ENCODE results near the gene PITPNB.

Gene PITPNB

GRCh38 chr22:27815826-27816530 lies 103.1 kb downstream of the PITPNB start:
- TF ChIP-seq EZH2phosphoT487 (IDR thresholded peaks at IDR 0.05; ENCODE audit: low read depth) (no peak), CTCF (IDR thresholded peaks at IDR 0.05; ENCODE audit: low read depth, low read length) (no peak)
- Histone ChIP-seq H3K79me2 (ENCODE audit: low read length) (no peaks in the 10 kb centered on the region), H3K36me3 (replicated peaks; ENCODE audit: low read depth, low read length) (no peaks in the 10 kb centered on the region), H3K4me3 (ENCODE audit: low read length) (no peak overlapping the region), H2AFZ (ENCODE audit: low read depth, low read length) (no peak overlapping the region), H4K20me1 (ENCODE audit: insufficient read depth, low read length) (no peaks in the 10 kb centered on the region), H3K9ac (ENCODE audit: low read length) (no peak overlapping the region), H3K9me3 (ENCODE audit: insufficient read depth, low read length) (no peaks in the 10 kb centered on the region), H3K27ac (ENCODE audit: low read length) (no peak overlapping the region), H3K27me3 (ENCODE audit: low read depth, low read length) (0 out of 2 replicates have a peak, but pooled peaks cover 3% of the 10 kb centered on the region), H3K4me2 (ENCODE audit: low read length) (no peak overlapping the region), H3K4me1 (ENCODE audit: low read length) (no peaks in the 10 kb centered on the region)

DNA sequence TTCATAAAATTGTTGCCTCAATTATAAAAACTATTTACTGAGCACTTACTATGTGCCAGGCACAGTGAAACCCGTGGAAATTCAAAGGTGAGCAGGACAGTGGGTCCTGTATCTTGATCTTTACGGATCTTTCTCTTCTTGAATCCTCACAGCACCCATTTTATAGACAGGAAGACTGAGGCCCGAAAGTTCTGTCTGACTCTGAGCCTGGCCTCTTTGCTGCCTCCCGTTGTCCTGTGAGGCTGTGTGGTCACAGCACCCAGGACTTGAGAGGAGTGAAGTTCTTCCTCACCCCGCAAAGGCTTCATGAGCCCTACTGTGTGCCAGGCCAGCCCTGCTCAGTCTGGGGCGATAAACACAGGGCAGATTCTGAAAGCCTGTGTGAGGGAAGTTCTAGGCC lies 104.1 kb downstream of the PITPNB start:
- Histone ChIP-seq H3K4me2 (ENCODE audit: low read length) (no peak overlapping the region), H3K9me3 (ENCODE audit: insufficient read depth, low read length) (no peaks in the 10 kb centered on the region), H2AFZ (ENCODE audit: low read depth, low read length) (no peak overlapping the region), H3K4me1 (ENCODE audit: low read length) (no peaks in the 10 kb centered on the region), H3K36me3 (replicated peaks; ENCODE audit: low read depth, low read length) (no peaks in the 10 kb centered on the region), H3K27me3 (ENCODE audit: low read depth, low read length) (0 out of 2 replicates have a peak, but pooled peaks cover 3% of the 10 kb centered on the region), H3K79me2 (ENCODE audit: low read length) (no peaks in the 10 kb centered on the region), H3K27ac (ENCODE audit: low read length) (no peak overlapping the region), H4K20me1 (ENCODE audit: insufficient read depth, low read length) (no peaks in the 10 kb centered on the region), H3K9ac (ENCODE audit: low read length) (no peak overlapping the region), H3K4me3 (ENCODE audit: low read length) (no peak overlapping the region)
- TF ChIP-seq CTCF (IDR thresholded peaks at IDR 0.05; ENCODE audit: low read depth, low read length): no peak
- TF ChIP-seq EZH2phosphoT487 (IDR thresholded peaks at IDR 0.05; ENCODE audit: low read depth): no peak

DNA sequence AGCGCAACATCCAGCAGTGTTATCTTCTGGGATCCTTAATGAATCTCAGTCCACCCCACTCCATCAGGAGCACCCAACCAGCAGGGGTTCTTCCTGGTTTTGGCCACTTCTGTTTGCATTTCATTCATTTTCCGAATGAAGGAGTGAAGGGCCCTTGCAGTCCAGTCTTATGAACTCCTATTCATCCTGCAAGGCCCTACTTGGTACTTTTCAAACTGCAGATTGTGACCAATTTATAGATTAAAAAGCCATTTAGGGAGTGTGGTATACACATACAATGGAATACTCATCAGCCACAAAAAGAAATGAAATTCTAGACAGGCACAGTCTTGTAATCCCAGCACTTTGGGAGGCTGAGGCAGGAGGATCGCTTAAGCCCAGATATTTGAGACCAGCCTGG lies 107.3 kb downstream of the PITPNB start:
- H3K79me2 ChIP-seq (ENCODE audit: low read length): no peaks in the 10 kb centered on the region
- 0 out of 2 replicates have a peak, but pooled peaks cover under 1% of the 10 kb centered on the region for H3K27me3 ChIP-seq (ENCODE audit: low read depth, low read length)
- no peaks in the 10 kb centered on the region for H3K9me3 ChIP-seq (ENCODE audit: insufficient read depth, low read length)
- no peak overlapping the region for H2AFZ ChIP-seq (ENCODE audit: low read depth, low read length)
- no peaks in the 10 kb centered on the region for H3K36me3 ChIP-seq (replicated peaks; ENCODE audit: low read depth, low read length)
- H3K4me2 ChIP-seq (ENCODE audit: low read length): no peak overlapping the region
- no peak overlapping the region for H3K9ac ChIP-seq (ENCODE audit: low read length)
- no peak overlapping the region for H3K27ac ChIP-seq (ENCODE audit: low read length)
- H3K4me3 ChIP-seq (ENCODE audit: low read length): no peak overlapping the region
- no peaks in the 10 kb centered on the region for H4K20me1 ChIP-seq (ENCODE audit: insufficient read depth, low read length)
- H3K4me1 ChIP-seq (ENCODE audit: low read length): no peaks in the 10 kb centered on the region
- TF ChIP-seq CTCF (IDR thresholded peaks at IDR 0.05; ENCODE audit: low read depth, low read length) (no peak), EZH2phosphoT487 (IDR thresholded peaks at IDR 0.05; ENCODE audit: low read depth) (no peak)

GRCh38 chr22:27810609-27811151 lies 108.4 kb downstream of the PITPNB start:
- H3K4me1 ChIP-seq (ENCODE audit: low read length): peaks cover 3% of the 10 kb centered on the region; the same call in 1 of the 2 replicates
- H3K4me2 ChIP-seq (ENCODE audit: low read length): no peak overlapping the region
- H3K79me2 ChIP-seq (ENCODE audit: low read length): no peaks in the 10 kb centered on the region
- H4K20me1 ChIP-seq (ENCODE audit: insufficient read depth, low read length): no peaks in the 10 kb centered on the region
- no peaks in the 10 kb centered on the region for H3K9me3 ChIP-seq (ENCODE audit: insufficient read depth, low read length)
- H3K36me3 ChIP-seq (replicated peaks; ENCODE audit: low read depth, low read length): no peaks in the 10 kb centered on the region
- H3K4me3 ChIP-seq (ENCODE audit: low read length): no peak overlapping the region
- no peak overlapping the region for H2AFZ ChIP-seq (ENCODE audit: low read depth, low read length)
- H3K27me3 ChIP-seq (ENCODE audit: low read depth, low read length): no peaks in the 10 kb centered on the region
- TF ChIP-seq EZH2phosphoT487 (IDR thresholded peaks at IDR 0.05; ENCODE audit: low read depth): no peak
- TF ChIP-seq CTCF (IDR thresholded peaks at IDR 0.05; ENCODE audit: low read depth, low read length): no peak
- H3K9ac ChIP-seq (ENCODE audit: low read length): no peak overlapping the region
- no peak overlapping the region for H3K27ac ChIP-seq (ENCODE audit: low read length)

Measured in OCI-LY3 (cell line).